HG02798 (cell line): Measurements from ENCODE around the gene IRS2.

ENCODE experiments used
- ATAC-seq: cut with Tn5 transposase; IDR thresholded peaks from one replicate; pipeline ENCODE4 v1.9.1; 2021; ENCODE audit warnings: mild to moderate bottlenecking; ENCODE audit not compliant: unreplicated experiment, poor library complexity

Gene IRS2

DNA sequence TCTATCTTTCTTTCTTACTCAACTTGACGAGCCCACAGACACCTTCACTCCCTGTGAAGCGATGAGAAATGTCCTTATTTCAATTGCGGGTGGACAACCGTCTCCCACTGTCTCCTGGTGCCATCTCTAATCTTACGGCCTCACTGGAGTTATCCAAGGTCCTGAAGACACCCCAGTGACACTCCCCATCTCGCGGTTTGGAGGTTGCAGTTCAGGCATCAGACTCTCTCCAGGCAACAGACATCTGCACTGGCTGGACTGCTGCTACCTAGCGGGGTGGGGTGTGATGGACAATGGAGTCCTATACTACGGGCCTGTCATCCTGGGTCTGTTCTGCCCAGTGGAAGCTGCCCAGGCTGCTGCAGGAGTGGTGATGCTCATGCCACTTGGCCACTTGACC is 18.3 kb upstream of the IRS2 start:
- ATAC-seq = no peak

DNA sequence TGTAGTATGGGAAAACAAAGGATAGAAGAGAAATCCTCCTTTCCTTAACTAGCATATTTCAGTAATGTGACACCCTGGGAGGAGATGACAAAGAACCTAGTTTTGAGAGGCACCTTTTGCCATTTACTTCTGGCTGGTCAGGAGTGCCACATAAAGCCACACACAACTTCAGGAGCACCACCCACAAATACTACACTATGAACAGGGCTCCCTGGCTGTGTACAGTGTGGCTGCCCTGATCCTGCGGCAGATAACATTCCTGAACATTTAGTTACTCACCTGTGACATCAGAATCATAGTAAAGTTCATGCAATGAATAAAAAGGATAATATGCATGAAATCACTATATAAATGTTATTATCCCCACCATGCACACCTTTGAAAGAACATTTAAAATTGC is 17.4 kb upstream of the IRS2 start:
- no peak for ATAC-seq

DNA sequence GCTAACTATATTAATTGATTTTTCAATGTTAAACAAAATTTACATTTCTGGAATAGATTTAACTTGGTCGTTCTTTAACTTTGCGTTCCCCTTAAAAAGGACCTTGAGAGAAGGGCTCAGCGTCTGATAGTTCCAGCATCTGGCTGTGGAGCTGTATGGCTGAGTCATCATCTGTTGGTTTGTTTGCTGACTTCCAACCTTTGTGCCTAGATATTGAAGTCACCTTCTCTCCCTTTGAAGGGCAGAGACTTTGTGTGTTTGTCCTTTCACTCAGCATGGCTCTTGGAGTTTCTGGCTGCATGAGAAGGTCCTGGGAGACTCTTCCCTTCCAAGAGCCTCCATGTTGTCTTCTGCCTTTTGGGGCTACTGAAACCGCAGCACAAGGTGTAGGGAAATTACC is 16.6 kb upstream of the IRS2 start:
- no peak for ATAC-seq

DNA sequence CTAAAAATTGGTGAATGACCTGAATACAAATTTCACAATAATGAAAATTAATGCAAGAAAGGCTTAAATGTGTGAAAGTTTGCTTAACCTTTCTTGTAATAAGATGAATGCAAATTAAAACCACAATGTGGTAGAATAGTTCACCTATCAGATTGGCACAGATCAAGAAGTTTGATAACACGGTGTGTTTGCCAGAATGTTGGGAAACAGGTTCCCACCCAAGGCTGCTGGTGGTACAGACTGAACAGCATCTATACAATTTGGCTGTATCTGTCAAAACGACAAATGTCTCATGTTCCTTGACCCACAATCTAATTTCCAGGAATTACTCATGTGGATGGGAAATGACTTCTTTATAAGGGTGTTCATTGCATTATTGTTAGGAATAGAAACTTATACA is 8.6 kb upstream of the IRS2 start:
- no peak for ATAC-seq

DNA sequence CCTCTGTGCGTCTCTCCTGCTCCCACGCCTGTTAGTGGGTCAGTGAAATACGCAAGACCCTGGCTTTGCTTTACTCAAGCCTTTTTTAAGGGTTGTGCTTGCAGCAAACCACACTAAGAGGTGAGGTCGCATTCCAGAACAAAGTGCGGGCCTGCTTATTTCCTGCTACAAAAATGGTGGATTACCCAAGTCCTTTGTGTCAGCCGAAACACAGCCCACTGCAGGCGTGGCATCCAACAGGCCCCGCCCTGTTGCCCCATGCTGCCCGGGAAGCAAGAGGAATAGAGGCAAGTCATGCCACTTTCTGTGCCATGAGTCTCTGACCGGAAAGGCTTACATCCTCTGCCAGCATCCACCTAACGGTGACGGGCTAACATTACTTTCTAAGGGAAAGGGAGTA is 7.7 kb upstream of the IRS2 start:
- ATAC-seq = no peak

DNA sequence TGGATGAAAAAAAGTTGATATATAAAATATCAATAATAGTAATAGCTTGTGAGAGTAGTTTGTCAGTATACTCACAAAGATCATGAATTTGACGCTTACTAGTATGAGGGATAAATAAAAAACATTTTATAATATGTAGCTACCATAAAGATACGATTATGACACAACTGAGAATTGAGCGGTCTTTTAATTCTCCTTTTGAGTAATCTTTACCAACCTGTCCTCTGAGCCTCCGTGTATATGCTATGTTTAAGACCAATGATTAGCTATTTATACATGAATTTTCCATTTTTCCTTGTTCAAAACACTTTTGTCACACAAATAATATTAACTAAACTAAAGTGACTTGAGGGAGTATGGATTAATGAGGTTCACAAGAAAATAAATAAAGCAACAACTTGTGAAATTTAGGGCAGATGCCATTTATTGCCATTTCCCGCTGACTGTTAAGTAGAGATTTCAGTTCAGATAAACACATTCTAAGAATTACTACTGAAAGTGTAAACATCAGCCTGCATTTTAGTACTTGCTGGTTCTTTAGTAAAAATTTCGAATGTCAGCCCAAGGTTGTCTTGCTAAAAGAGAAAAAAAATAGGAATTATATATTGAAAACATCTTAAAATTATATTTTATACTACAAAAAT is 6.2 kb upstream of the IRS2 start:
- no peak for ATAC-seq

DNA sequence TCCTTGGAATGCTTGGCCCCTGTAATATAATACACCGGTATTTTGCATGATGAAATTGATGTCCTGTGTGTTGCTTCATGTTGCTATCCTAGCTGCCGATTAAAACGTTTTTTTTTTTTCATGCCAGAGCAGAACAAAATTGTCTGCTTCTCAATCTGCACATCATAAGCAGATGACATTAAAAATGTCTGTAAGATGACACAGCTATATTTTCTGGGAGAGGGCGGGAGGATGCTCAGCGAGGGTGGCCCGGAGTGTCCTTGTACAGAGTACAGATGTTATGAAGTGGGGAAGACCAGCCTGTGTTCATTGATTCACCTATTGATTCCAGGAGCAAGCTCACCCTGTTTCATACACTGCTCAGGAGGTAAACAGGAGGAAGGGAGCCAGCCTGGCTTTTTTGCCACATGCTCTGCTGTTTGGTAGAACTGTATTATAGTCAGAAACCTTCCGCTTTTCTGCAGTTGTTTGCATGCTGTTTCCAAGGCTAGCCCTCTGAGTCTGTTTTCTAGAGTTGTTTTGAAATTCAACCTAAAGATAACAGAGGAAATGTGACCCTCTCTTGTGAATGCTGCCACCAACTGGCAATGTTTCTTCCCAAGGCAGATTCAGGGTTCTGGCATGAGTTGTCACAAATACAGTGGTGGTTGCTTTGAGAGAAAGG is 4.7 kb upstream of the IRS2 start:
- no peak for ATAC-seq

DNA sequence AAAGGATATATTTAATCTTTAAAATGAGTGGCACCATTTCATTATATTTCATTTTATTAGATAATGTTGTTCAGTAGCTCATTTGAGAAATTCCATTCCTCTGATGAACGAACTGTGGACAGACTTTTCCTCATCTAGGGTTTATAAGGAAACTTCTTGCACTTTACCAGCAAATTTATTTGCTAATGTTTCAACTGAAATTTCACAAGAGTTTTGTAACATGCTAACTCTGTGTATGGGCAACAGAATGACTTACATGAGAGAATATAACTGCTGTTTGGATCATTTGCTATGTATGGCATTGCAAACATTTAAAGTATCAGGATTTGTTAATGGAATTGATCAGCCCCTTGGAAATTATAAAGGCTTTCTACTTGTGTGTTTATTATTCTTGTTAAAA is 3.7 kb upstream of the IRS2 start:
- no peak for ATAC-seq

DNA sequence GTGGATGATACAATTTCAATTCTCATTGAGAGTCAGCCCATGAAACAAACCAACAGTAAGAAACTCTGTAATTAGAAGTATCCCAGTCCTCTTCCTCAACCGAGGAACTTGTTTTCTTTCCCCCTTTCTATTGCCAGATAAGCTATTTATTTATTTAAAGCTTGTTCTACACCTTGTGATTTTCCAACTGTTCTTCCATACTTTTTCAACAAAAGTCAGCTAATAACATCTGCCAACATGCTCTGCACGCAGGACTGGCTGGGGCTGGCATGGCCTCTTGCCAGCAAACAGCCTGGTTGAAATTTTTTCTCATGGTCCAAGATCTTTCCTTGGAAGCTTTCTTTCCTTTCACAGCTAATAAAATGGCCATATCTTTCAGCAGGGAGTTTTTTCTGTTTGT is 2.9 kb upstream of the IRS2 start:
- ATAC-seq = no peak

DNA sequence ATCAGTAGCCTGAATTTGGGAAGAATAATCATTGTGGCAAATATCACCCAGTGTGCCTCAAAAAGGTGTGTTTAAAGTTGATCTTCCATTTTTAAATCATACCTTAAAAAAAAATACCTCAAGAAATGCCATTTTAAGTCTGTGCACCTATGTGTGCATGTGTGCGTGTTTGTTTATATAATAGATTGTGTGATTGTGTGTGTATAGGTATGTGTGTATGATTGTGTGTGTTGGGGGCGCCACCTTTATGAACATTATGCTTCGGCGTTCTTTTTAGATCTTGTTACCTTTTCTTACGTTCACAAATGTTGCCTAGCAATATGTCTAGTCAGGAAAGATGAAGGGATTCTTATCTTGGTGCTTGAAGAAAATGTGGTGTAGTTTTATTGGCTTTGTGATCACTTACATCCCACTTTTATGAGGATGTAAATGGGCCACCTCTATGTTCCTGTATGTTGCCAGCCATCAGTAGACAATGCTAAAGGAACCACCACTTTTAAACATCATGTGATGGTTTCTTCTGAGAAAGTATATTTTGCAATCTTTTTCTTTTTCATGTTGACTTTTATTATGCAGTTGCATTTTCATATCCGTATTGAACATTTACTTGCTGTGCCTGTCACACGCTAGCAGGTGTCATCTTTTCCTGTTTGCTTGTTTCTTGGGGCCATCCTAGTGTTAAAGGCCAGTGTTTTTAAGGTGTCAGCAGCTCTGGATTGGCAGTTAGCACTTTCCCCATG is 2.2 kb upstream of the IRS2 start:
- no peak for ATAC-seq

DNA sequence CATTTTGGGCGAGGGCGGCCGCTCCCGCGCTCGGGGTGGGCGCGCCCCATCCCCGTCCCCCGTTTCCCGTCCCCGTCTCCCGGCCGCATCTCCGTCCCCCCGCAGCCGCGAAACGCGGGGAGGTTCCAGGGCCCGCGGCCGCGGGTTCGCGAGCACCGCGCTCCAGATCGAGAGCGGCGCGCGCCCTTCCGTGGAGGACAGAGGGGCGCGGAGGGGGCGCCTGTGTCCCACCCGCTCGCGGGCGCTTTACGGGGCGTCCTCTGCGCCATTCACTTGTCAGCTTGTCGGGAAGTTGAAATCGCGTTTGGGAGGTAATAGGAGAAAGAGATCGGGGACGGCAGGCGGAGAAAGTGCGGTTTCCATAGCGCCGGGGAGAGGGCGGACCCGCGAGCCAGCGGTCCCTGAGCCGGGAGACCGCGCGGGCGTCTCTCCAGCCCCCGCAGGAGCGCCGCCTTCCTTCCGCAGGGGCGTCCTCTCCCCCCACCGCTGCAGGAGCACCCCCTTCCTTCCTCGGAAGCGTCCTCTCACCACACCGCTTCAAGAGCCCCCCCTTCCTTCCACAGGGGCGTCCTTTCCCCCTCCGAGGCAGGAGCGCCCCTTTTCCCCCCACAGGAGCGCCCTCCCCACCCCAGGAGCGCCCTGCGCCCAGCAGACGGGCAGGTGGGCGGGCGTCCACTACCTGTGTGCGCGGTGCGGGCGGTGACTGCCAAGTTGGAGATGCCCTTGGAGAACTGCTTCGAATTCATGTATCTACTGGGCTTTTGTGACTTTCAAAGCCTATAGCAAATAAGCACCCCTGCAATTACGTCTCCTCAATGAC is 962 bp upstream of the IRS2 start:
- peak; percentile 11 for ATAC-seq

DNA sequence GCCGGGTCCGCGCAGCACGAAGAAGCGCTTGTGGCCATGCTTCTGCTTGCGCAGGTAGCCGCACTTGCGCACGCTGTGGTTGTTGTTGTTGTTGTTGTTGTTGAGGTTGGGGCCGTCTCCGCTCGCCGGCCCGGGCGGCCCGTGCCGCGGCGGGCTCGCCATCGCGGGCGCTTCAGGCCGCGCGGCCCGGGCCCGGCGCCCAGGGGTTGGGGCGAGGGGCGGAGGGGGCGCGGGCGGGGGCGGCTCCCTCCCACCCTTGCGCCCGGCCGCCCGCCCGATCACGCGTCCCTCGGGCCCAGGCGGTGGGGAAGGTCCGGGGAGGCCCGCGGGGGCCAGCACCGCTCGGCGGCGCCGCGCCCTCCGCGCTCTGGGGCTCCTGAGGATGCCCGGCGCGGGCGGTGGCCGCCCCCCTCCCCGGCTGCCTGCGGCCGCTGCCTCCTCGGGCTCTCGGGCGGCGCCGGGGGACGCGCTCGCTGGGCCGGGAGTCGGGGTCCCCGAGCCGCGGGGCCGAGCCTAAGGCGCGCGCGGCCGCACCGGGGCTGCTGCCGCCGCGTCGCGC is 412 bp downstream of the IRS2 start:
- ATAC-seq = peak; percentile 9

DNA sequence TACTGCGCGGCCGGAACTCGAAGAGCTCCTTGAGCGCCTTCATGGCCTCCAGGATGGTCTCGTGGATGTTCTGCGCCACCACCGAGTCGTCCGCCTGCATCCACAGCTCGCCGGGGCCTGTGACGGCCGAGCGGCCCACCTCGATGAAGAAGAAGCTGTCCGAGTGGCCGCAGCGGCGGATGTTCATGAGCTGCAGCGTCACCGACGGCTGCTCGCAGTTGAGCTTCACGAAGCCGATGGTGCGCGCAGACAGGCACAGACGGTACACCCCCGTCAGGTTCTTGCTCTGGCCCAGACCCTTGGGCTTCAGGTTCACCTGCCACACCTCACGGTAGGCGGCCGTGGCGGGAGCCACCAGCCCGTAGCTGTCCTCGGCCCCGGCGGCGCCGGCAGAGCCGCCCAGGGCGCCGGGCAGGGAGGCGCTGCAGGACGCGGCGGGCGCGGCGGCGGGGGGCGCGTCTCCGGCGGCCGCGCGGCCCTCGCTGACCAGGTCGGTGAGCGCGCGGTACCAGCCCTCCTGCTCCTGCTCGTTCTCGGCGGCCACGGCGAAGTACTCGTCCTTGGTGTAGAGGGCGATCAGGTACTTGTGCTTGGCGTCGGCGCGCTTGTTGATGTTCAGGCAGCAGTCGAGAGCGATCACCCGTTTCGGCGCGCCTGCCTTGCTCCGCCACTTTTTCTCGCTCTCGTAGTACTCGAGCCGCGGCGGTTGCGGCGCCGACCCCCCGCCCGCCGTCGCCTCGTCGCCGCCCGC is 1.1 kb downstream of the IRS2 start:
- no peak for ATAC-seq

DNA sequence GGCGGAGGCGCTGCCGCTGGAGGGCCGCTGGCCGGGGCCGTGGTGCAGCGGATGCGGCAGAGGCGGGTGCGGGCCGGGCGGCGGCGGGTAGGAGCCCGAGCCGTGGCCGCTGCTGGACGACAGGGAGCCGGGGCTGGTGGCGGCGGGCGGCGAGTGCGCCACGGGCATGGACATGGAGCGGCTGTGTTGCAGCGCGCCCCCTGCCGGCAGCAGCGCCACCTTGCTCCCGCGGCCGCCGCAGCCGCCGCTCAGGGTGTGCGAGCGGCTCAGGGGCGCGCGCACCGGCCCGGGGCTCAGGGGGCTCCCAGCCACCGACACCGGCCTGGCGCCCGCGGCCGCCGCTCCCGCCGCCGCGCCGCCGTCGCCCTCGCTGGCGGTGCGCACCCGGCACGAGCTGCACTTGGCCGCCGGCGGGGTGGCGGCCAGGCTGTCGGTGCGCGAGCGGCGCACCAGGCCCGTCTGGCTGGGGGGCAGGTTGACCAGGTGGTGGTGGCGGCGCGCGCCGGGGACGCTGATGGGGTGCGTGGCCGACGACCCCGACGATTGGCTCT is 1.7 kb downstream of the IRS2 start:
- no peak for ATAC-seq

DNA sequence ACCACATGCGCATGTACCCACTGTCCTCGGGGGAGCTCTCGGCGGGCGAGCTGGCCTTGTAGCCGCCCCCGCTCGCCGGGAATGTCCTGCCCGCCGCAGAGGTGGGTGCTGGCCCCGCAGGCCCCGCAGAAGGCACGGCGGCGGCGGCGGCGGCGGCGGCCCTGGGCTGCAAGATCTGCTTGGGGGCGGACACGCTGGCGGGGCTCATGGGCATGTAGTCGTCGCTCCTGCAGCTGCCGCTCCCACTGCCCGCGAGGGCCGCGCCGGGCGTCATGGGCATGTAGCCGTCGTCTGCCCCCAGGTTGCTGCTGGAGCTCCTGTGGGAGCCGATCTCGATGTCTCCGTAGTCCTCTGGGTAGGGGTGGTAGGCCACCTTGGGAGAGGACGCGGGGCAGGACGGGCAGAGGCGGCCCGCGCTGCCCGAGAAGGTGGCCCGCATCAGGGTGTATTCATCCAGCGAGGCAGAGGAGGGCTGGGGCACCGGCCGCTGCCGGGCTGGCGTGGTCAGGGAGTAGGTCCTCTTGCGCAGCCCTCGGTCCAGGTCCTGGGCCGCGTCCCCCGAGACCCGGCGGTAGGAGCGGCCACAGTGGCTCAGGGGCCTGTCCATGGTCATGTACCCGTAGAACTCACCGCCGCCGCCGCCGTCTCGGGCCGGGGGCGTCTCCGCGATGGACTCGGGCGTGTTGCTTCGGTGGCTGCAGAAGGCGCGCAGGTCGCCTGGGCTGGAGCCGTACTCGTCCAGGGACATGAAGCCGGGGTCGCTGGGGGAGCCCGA is 2.4 kb downstream of the IRS2 start:
- ATAC-seq = no peak

DNA sequence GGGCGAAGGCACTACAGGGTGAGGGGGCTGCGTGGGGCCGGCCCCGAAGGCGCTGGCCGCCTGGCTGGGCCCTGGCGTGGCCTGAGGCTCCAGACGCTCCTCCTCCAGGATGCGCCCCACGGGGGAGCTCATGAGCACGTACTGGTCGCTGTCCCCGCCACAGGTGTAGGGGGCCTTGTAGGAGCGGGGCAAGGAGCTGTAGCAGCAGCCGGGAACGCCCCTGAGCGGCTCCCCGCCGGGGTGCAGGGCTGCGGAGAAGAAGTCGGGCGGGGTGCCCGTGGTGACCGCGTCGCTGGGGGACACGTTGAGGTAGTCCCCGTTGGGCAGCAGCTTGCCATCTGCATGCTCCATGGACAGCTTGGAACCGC is 3.0 kb downstream of the IRS2 start:
- ATAC-seq = no peak

DNA sequence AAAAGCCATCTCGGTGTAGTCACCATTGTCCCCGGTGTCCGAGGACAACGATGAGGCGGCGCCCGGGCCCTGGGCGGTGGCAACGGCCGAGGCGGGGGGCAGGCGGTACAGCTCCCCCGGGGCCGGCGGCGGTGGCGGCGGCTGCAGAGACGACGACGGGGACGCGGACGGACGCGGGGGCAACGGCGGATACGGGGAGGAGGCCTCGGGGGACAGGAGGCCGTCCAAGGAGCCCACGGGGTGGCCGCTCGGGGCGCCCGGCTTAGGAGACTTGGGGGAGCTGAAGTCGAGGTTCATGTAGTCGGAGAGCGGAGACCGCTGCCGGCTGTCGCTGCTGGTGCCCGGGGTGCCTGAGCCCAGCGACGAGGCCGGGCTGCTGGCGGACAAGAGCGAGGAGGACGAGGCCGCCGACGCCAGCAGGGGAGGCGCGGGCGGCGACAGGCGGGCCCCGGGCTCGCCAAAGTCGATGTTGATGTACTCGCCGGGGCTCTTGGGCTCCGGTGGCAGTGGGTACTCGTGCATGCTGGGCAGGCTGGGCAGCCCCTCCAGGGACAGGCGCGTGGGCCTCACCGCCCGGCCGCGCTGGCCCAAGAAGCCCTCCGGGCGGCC is 3.5 kb downstream of the IRS2 start:
- no peak for ATAC-seq

DNA sequence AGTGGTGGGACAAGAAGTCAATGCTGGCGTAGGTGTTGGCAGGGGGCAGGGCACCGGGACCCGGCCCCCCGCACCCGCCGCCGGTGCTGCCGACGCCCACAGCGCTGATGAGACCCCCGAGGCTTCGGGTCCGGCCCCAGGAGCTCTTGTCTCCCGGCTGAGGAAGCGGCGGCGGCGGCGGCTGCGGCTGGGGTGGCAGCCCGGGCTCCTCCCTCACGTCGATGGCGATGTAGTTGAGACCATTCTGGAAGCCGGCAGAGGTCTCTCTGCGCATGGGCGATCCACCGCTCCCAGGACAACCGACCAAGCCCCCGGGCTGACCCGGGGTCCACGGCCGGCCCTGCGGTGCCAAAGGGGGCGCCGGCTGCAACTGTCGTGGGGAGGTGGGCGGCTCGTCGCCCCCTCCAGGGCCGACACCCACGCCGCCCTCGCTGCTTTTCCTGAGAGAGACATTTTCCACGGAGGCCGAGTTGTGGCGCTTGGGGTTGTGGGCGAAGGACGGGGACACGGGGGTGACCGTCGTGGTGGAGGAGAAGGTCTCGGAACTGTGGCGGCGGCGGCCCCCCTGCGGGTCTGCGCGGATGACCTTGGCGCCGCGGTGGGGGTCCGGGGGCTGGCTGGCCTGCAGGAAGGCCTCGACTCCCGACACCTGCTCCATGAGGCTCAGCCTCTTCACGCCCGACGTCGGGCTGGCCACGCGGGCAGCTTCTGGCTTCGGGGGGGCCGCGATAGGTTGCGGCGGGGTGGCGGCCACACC is 4.1 kb downstream of the IRS2 start:
- no peak for ATAC-seq
